Chondrocyte (in vitro differentiated cells): ENCODE measurements around the gene PRDM5. TPM values are rescaled to one million over a fixed set of nuclear protein-coding genes. Genes with fewer than 3 reads are reported as not detected.
"Not testable (repeated sequence)": the region's sequence is repeated elsewhere in the genome, so short reads cannot be mapped to it uniquely, and the experiment has no call there.

Experiments used
- DNase-seq: peaks from one replicate; pipeline ENCODE4 v3.0.0; 2021; ENCODE audit warnings: mixed read lengths, low spot score
- H3K27ac Mint-ChIP-seq: one replicate; pipeline ENCODE4 v1.8.0; 2021; ENCODE audit warnings: mild to moderate bottlenecking, moderate library complexity, mixed read lengths; ENCODE audit not compliant: unreplicated experiment
- H3K27me3 Mint-ChIP-seq: 2 replicates; pipeline ENCODE4 v1.8.0; 2021; ENCODE audit warnings: low read depth, mixed read lengths
- H3K36me3 Mint-ChIP-seq: 2 replicates; pipeline ENCODE4 v1.8.0; 2021; ENCODE audit warnings: low read depth, mixed read lengths
- H3K4me1 Mint-ChIP-seq: 2 replicates; pipeline ENCODE4 v1.8.0; 2021; ENCODE audit warnings: low read depth, mild to moderate bottlenecking, mixed read lengths
- H3K4me3 Mint-ChIP-seq: one replicate; pipeline ENCODE4 v1.8.0; 2021; ENCODE audit warnings: mild to moderate bottlenecking, moderate library complexity, mixed read lengths; ENCODE audit not compliant: unreplicated experiment
- H3K9me3 Mint-ChIP-seq: 2 replicates; pipeline ENCODE4 v1.8.0; 2021; ENCODE audit warnings: low read depth, mixed read lengths
- total RNA-seq: library from RNA; stranded (reverse); gene quantifications from 3 replicates; pipeline ENCODE4 v1.2.1, GENCODE V29; 2021
- TF ChIP-seq, protein P1 (sequence below): fragments of 200-600 bp; sonication (generic); IDR thresholded peaks from 2 replicates; pipeline ENCODE4 v1.5.0; 2021; ENCODE audit warnings: antibody characterized with exemption, mild to moderate bottlenecking, moderate library complexity

The PRDM5 gene
- total RNA-seq, 1 donor from 2014 or later, result 9.3 TPM

DNA sequence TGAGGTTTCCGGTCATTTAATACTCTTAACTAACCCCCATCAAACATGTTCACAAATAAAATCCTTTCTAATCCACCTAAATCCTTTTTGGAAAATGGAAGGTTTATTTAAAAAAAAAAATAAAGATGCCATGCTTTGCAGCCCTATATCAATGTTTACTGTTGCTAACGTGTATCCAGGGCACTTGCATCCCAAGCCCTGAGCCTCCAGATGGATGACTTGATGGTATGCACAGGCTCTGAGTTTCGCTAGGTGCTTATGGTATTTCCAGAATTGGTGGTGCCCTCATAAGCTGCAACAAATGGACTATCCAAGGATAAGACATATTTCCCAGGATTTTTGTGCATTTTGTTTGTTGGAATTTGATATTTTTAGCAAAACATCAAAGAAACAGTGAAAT is 257.7 kb downstream of the PRDM5 start:
- H3K4me3 Mint-ChIP-seq, result no peak overlapping the region
- no peak overlapping the region for H3K27ac Mint-ChIP-seq
- no peaks in the 10 kb centered on the region for H3K27me3 Mint-ChIP-seq
- no peak for DNase-seq
- TF ChIP-seq, protein P1, sequence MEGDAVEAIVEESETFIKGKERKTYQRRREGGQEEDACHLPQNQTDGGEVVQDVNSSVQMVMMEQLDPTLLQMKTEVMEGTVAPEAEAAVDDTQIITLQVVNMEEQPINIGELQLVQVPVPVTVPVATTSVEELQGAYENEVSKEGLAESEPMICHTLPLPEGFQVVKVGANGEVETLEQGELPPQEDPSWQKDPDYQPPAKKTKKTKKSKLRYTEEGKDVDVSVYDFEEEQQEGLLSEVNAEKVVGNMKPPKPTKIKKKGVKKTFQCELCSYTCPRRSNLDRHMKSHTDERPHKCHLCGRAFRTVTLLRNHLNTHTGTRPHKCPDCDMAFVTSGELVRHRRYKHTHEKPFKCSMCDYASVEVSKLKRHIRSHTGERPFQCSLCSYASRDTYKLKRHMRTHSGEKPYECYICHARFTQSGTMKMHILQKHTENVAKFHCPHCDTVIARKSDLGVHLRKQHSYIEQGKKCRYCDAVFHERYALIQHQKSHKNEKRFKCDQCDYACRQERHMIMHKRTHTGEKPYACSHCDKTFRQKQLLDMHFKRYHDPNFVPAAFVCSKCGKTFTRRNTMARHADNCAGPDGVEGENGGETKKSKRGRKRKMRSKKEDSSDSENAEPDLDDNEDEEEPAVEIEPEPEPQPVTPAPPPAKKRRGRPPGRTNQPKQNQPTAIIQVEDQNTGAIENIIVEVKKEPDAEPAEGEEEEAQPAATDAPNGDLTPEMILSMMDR, result no peak
- no peaks in the 10 kb centered on the region for H3K4me1 Mint-ChIP-seq
- no peaks in the 10 kb centered on the region for H3K9me3 Mint-ChIP-seq
- H3K36me3 Mint-ChIP-seq, result no peaks in the 10 kb centered on the region

DNA sequence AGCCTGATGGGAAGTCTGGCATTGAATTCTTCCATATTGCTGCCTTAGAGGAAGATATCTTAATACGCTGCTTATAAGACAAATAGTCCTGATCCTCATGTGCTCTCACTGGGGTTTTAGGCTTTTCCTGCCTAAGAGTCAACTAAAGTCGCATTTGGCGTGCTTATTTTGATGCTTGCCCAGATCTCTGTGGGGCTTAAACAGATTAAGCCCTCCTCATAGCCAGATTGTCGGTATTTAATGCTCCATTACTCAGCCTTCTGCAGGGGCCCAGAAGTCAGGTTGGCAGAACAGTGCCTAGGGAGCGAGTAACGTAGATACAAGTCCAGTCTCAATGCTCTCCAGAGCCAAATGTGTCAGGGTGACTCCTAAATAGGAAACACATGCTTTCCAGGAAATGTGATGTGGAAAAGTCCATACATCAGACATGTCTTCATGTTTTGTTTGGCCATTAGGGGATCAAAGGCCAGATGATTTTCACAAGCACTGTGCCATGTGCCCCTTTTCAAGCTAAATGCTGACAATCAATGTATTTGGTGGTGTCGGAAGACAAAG is 262.8 kb downstream of the PRDM5 start:
- H3K27me3 Mint-ChIP-seq, result no peaks in the 10 kb centered on the region
- no peaks in the 10 kb centered on the region for H3K36me3 Mint-ChIP-seq
- H3K27ac Mint-ChIP-seq, result no peak overlapping the region
- H3K4me1 Mint-ChIP-seq, result no peaks in the 10 kb centered on the region
- no peak for DNase-seq
- TF ChIP-seq, protein P1, result no peak
- H3K9me3 Mint-ChIP-seq, result no peaks in the 10 kb centered on the region
- no peak overlapping the region for H3K4me3 Mint-ChIP-seq

DNA sequence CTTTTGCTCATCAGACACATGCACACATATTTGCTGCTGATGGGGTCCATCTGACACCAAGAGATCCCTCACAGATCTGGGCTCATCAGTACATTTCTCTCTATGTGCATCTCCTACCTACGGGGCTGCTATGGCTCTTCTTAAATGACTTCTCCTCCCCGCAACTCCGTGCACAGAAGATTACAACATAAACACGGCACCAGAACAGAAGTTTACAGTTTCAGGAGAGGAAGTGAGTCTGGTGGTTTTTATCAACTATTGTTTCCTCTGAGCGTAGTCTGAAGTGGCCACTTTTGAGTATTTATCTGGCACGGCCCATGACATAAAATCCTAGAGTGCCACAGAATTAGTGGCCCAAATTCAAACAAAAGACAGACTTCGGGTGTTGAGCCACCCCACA is 263.8 kb downstream of the PRDM5 start:
- Mint-ChIP-seq H3K36me3 (no peaks in the 10 kb centered on the region), H3K4me3 (no peak overlapping the region), H3K9me3 (no peaks in the 10 kb centered on the region), H3K27me3 (no peaks in the 10 kb centered on the region), H3K4me1 (no peaks in the 10 kb centered on the region), H3K27ac (no peak overlapping the region)
- no peak for DNase-seq
- TF ChIP-seq, protein P1, result no peak

DNA sequence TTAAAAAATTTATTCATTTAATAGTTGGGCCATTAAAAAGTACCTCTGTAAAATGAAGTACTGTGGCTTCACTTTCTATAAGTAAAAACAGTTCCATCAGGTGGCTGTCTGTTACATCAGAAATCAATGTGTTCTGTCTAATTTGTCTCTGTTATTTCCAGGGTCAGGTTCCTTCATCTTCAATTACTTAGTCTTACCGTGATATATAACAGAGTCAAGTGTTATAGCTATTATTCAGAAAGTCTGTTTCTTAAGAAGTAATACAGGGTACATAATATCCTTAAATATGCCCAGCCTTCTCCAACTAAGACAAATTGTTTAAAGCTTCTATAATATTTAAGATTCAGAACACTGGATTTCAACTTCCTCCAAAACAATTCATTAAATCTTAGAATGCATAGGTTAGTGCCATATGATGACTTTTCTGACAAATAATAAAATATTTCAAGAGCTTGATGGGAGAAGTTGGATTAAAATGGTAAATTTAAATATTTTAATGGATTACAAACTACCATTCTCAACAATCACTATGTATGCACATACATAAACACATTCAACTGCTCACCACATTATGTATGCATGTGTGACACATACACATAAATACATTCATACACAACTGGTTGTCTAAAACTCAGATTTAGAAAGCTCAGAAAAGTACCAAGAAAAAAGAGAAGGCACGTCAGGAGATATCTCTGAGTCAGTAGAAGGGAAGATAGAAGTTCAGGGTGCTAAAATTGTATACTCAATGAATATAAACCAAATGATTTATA is 268.5 kb downstream of the PRDM5 start:
- no peak for DNase-seq
- Mint-ChIP-seq H3K27me3 (no peaks in the 10 kb centered on the region), H3K36me3 (no peaks in the 10 kb centered on the region), H3K27ac (no peak overlapping the region), H3K4me3 (no peak overlapping the region), H3K9me3 (peaks cover 5% of the 10 kb centered on the region), H3K4me1 (no peaks in the 10 kb centered on the region)
- TF ChIP-seq, protein P1, result no peak

DNA sequence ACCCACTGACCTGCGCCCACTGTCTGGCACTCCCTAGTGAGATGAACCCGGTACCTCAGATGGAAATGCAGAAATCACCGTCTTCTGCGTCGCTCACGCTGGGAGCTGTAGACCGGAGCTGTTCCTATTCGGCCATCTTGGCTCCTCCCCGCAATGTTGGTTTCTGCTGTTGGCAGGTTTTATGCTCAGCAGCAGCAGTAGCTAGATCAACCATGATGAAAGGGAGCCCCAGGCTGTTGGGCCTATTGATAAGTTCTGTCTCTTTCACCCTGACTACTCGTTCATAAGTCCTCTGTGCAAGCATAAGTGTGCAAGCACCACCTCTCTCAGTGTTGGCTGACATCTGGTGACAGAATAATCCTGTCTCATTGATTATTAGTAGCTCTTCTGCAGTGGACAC is 274.2 kb downstream of the PRDM5 start:
- not testable (repeated sequence) for H3K9me3 Mint-ChIP-seq, H3K27me3 Mint-ChIP-seq, H3K36me3 Mint-ChIP-seq, H3K27ac Mint-ChIP-seq, DNase-seq, H3K4me3 Mint-ChIP-seq, H3K4me1 Mint-ChIP-seq

Other genes with a start within 250 kb of the PRDM5 start
- gene NDNF, start 149.8 kb upstream of the PRDM5 start, total RNA-seq, result 0.22 to 0.54 TPM (median 0.35 TPM) in 3 replicates
- 0.31 TPM in 1 of 3 replicates, not detected in the others for gene TNIP3, start 241.6 kb upstream of the PRDM5 start, total RNA-seq